ENCODE results near the gene NEIL1. TPM values are rescaled to one million over a fixed set of nuclear protein-coding genes. Genes with fewer than 3 reads are reported as not detected.
"Not testable (repeated sequence)": the region's sequence is repeated elsewhere in the genome, so short reads cannot be mapped to it uniquely, and the experiment has no call there.

The NEIL1 gene
- total and polyA plus RNA-seq, 10 of the 15 experiments (the other 5 are each of a cell fraction or from before 2014, with no cell fraction given) = 0.10 to 2.3 (median 0.66) TPM

GRCh38 chr15:75309711-75310110, 37.1 kb upstream of the NEIL1 start:
- ChIA-PET POLR2A (no interaction called here), RAD21 (ENCODE audit: unreplicated experiment) (no interaction called here), CTCF (no interaction called here), SMC1A (ENCODE audit: uncharacterized antibody, unreplicated experiment) (interaction anchor here (1.4 kb wide), 1 partner anchor 18 kb away, joined by 3 read pairs; no protein-coding TSS in a partner anchor)
- ATAC-seq = no peak
- Histone ChIP-seq H2AFZ (ENCODE audit: control insufficient read depth, low read depth, low read length) (no peak overlapping the region), H3K79me2 (ENCODE audit: control insufficient read depth, insufficient read depth, low read length) (no peaks in the 10 kb centered on the region), H3K4me3 (no peak overlapping the region), H3K36me3 (ENCODE audit: control insufficient read depth in 2 of 2, insufficient read depth in 2 of 2, low read length in 1 of 2) (no peaks in the 10 kb centered on the region), H3K27me3 (replicated peaks in 1 of 2; ENCODE audit: control insufficient read depth in 2 of 2, insufficient read depth in 2 of 2, low read length in 1 of 2) (no peaks in the 10 kb centered on the region), H3K4me2 (ENCODE audit: control insufficient read depth, insufficient read depth) (no peak overlapping the region), H4K20me1 (ENCODE audit: control insufficient read depth, insufficient read depth) (no peaks in the 10 kb centered on the region), H3K9ac (ENCODE audit: control insufficient read depth, insufficient read depth, low read length) (no peak overlapping the region), H3K4me1 (ENCODE audit: control insufficient read depth, insufficient read depth, low read length) (no peaks in the 10 kb centered on the region), H3K9me3 (replicated peaks; ENCODE audit: control insufficient read depth, insufficient read depth, low read length) (no peaks in the 10 kb centered on the region), H3K27ac (ENCODE audit: control insufficient read depth, insufficient read depth) (no peak overlapping the region)
- no peak for DNase-seq (ENCODE audit: low read depth, low spot score)
- TF ChIP-seq EP300 (IDR thresholded peaks at IDR 0.05; ENCODE audit: borderline replicate concordance in 1 of 2, control insufficient read depth in 1 of 2, low read depth in 2 of 2, low read length in 2 of 2) (no peak), PAX5 (IDR thresholded peaks at IDR 0.05; ENCODE audit: borderline replicate concordance, low read depth, low read length) (no peak), SRF (IDR thresholded peaks at IDR 0.05; ENCODE audit: low read depth in 2 of 2, low read length in 2 of 2) (no peak), STAT1 (conservative IDR thresholded peaks at IDR 0.05) (no peak), SKIL (IDR thresholded peaks at IDR 0.05; ENCODE audit: low read depth, poor library complexity, severe bottlenecking) (no peak)
- TF ChIP-seq, protein P1, sequence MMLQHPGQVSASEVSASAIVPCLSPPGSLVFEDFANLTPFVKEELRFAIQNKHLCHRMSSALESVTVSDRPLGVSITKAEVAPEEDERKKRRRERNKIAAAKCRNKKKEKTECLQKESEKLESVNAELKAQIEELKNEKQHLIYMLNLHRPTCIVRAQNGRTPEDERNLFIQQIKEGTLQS (IDR thresholded peaks at IDR 0.05; ENCODE audit: borderline replicate concordance, extremely low read depth, low read depth, low read length) = no peak
- BruUV-seq (replicated peaks) = no TSS peak
- in situ Hi-C loops (cut with MboI) (loop anchor here (10.0 kb wide), 2 partner anchors 285 to 1245 kb away; partner anchors contain the start of gene PPCDC), intact Hi-C loops (cut with micrococcal nuclease; ENCODE audit: unreplicated experiment) (no loop called here)
- FAIRE-seq = no peak

- H3K79me2 ChIP-seq (ENCODE audit: control insufficient read depth, insufficient read depth, low read length); H3K27me3 ChIP-seq (replicated peaks in 1 of 2; ENCODE audit: control insufficient read depth in 2 of 2, insufficient read depth in 2 of 2, low read length in 1 of 2); DNase-seq (ENCODE audit: low read depth, low spot score); H2AFZ ChIP-seq (ENCODE audit: control insufficient read depth, low read depth, low read length); CTCF ChIA-PET; H3K9ac ChIP-seq (ENCODE audit: control insufficient read depth, insufficient read depth, low read length); H4K20me1 ChIP-seq (ENCODE audit: control insufficient read depth, insufficient read depth); POLR2A ChIA-PET; RAD21 ChIA-PET (ENCODE audit: unreplicated experiment); H3K4me1 ChIP-seq (ENCODE audit: control insufficient read depth, insufficient read depth, low read length); H3K4me3 ChIP-seq; intact Hi-C loops (cut with micrococcal nuclease; ENCODE audit: unreplicated experiment); H3K36me3 ChIP-seq (ENCODE audit: control insufficient read depth in 2 of 2, insufficient read depth in 2 of 2, low read length in 1 of 2); ATAC-seq; BruUV-seq (replicated peaks); in situ Hi-C loops (cut with MboI); FAIRE-seq; H3K27ac ChIP-seq (ENCODE audit: control insufficient read depth, insufficient read depth); H3K4me2 ChIP-seq (ENCODE audit: control insufficient read depth, insufficient read depth); H3K9me3 ChIP-seq (replicated peaks; ENCODE audit: control insufficient read depth, insufficient read depth, low read length); SMC1A ChIA-PET (ENCODE audit: uncharacterized antibody, unreplicated experiment): not testable (repeated sequence)
- WGBS (ENCODE audit: insufficient coverage, insufficient replicate concordance, low lambda C conversion rate, missing lambda C conversion rate) = 30% methylated on average over 1 of the region's 1 CpG
Observed at GRCh38 chr15:75312548-75312947, 34.3 kb upstream of the NEIL1 start.
